ENCODE results near the gene L3MBTL4.
"Not testable (repeated sequence)": the region's sequence is repeated elsewhere in the genome, so short reads cannot be mapped to it uniquely, and the experiment has no call there.

L3MBTL4 gene

GRCh38 chr18:6115710-6116109 lies 299.0 kb downstream of the L3MBTL4 start:
- DNase-seq (ENCODE audit: low spot score) = no peak
- Mint-ChIP-seq H3K36me3 (ENCODE audit: low read depth) (no peaks in the 10 kb centered on the region), H3K4me1 (ENCODE audit: low read depth) (no peaks in the 10 kb centered on the region), H3K9me3 (no peaks in the 10 kb centered on the region), H3K4me3 (no peak overlapping the region), H3K27me3 (ENCODE audit: low read depth) (no peaks in the 10 kb centered on the region), H3K27ac (peak overlapping the region; percentile 9)

- Mint-ChIP-seq H3K27ac (no peak overlapping the region), H3K4me3 (no peak overlapping the region), H3K27me3 (ENCODE audit: low read depth) (no peaks in the 10 kb centered on the region), H3K4me1 (ENCODE audit: low read depth) (no peaks in the 10 kb centered on the region), H3K36me3 (ENCODE audit: low read depth) (no peaks in the 10 kb centered on the region), H3K9me3 (no peaks in the 10 kb centered on the region)
- DNase-seq (ENCODE audit: low spot score) = no peak
These were observed 301.1 kb downstream of the L3MBTL4 start for GRCh38 chr18:6113650-6114049.

- no peaks in the 10 kb centered on the region for H3K36me3 Mint-ChIP-seq (ENCODE audit: low read depth)
- no peak overlapping the region for H3K27ac Mint-ChIP-seq
- no peaks in the 10 kb centered on the region for H3K4me1 Mint-ChIP-seq (ENCODE audit: low read depth)
- H3K4me3 Mint-ChIP-seq = no peak overlapping the region
- H3K9me3 Mint-ChIP-seq = no peaks in the 10 kb centered on the region
- DNase-seq (ENCODE audit: low spot score) = no peak
- no peaks in the 10 kb centered on the region for H3K27me3 Mint-ChIP-seq (ENCODE audit: low read depth)
These were observed 303.0 kb downstream of the L3MBTL4 start for GRCh38 chr18:6111726-6112125.

GRCh38 chr18:6109743-6110142 lies 305.0 kb downstream of the L3MBTL4 start:
- Mint-ChIP-seq H3K9me3 (no peaks in the 10 kb centered on the region), H3K27me3 (ENCODE audit: low read depth) (no peaks in the 10 kb centered on the region), H3K27ac (no peak overlapping the region), H3K4me1 (ENCODE audit: low read depth) (no peaks in the 10 kb centered on the region), H3K4me3 (no peak overlapping the region), H3K36me3 (ENCODE audit: low read depth) (no peaks in the 10 kb centered on the region)
- no peak for DNase-seq (ENCODE audit: low spot score)

- no peak overlapping the region for H3K27ac Mint-ChIP-seq
- DNase-seq (ENCODE audit: low spot score) = no peak
- H3K27me3 Mint-ChIP-seq (ENCODE audit: low read depth) = no peaks in the 10 kb centered on the region
- no peaks in the 10 kb centered on the region for H3K9me3 Mint-ChIP-seq
- no peak overlapping the region for H3K4me3 Mint-ChIP-seq
- no peaks in the 10 kb centered on the region for H3K4me1 Mint-ChIP-seq (ENCODE audit: low read depth)
- H3K36me3 Mint-ChIP-seq (ENCODE audit: low read depth) = no peaks in the 10 kb centered on the region
These were observed 306.9 kb downstream of the L3MBTL4 start for GRCh38 chr18:6107794-6108193.

- no peak overlapping the region for H3K4me3 Mint-ChIP-seq
- H3K27me3 Mint-ChIP-seq (ENCODE audit: low read depth) = no peaks in the 10 kb centered on the region
- no peaks in the 10 kb centered on the region for H3K9me3 Mint-ChIP-seq
- H3K27ac Mint-ChIP-seq = no peak overlapping the region
- no peak for DNase-seq (ENCODE audit: low spot score)
- H3K36me3 Mint-ChIP-seq (ENCODE audit: low read depth) = no peaks in the 10 kb centered on the region
- no peaks in the 10 kb centered on the region for H3K4me1 Mint-ChIP-seq (ENCODE audit: low read depth)
These were observed 308.5 kb downstream of the L3MBTL4 start for GRCh38 chr18:6106091-6106685.

- Mint-ChIP-seq H3K4me3 (no peak overlapping the region), H3K4me1 (ENCODE audit: low read depth) (no peaks in the 10 kb centered on the region), H3K36me3 (ENCODE audit: low read depth) (no peaks in the 10 kb centered on the region), H3K27me3 (ENCODE audit: low read depth) (no peaks in the 10 kb centered on the region), H3K9me3 (no peaks in the 10 kb centered on the region), H3K27ac (no peak overlapping the region)
- no peak for DNase-seq (ENCODE audit: low spot score)
These were observed 311.0 kb downstream of the L3MBTL4 start for GRCh38 chr18:6103741-6104140.

- no peak overlapping the region for H3K27ac Mint-ChIP-seq
- no peaks in the 10 kb centered on the region for H3K36me3 Mint-ChIP-seq (ENCODE audit: low read depth)
- peaks cover 5% of the 10 kb centered on the region for H3K27me3 Mint-ChIP-seq (ENCODE audit: low read depth)
- H3K9me3 Mint-ChIP-seq = no peaks in the 10 kb centered on the region
- DNase-seq (ENCODE audit: low spot score) = no peak
- no peaks in the 10 kb centered on the region for H3K4me1 Mint-ChIP-seq (ENCODE audit: low read depth)
- H3K4me3 Mint-ChIP-seq = no peak overlapping the region
These were observed 318.0 kb downstream of the L3MBTL4 start for GRCh38 chr18:6096730-6097129.

- H3K27ac Mint-ChIP-seq = no peak overlapping the region
- H3K9me3 Mint-ChIP-seq = no peaks in the 10 kb centered on the region
- H3K4me1 Mint-ChIP-seq (ENCODE audit: low read depth) = peaks cover 4% of the 10 kb centered on the region
- DNase-seq (ENCODE audit: low spot score) = no peak
- H3K36me3 Mint-ChIP-seq (ENCODE audit: low read depth) = no peaks in the 10 kb centered on the region
- H3K27me3 Mint-ChIP-seq (ENCODE audit: low read depth) = no peaks in the 10 kb centered on the region
- no peak overlapping the region for H3K4me3 Mint-ChIP-seq
These were observed 326.3 kb downstream of the L3MBTL4 start for GRCh38 chr18:6088432-6088831.

- H3K4me1 Mint-ChIP-seq (ENCODE audit: low read depth) = peaks cover 4% of the 10 kb centered on the region
- H3K27me3 Mint-ChIP-seq (ENCODE audit: low read depth) = no peaks in the 10 kb centered on the region
- no peak overlapping the region for H3K4me3 Mint-ChIP-seq
- DNase-seq (ENCODE audit: low spot score) = no peak
- no peaks in the 10 kb centered on the region for H3K36me3 Mint-ChIP-seq (ENCODE audit: low read depth)
- no peak overlapping the region for H3K27ac Mint-ChIP-seq
- no peaks in the 10 kb centered on the region for H3K9me3 Mint-ChIP-seq
These were observed 328.0 kb downstream of the L3MBTL4 start for GRCh38 chr18:6086731-6087130.

- Mint-ChIP-seq H3K27me3 (ENCODE audit: low read depth) (no peaks in the 10 kb centered on the region), H3K9me3 (no peaks in the 10 kb centered on the region), H3K4me3 (no peak overlapping the region), H3K4me1 (ENCODE audit: low read depth) (no peaks in the 10 kb centered on the region), H3K27ac (no peak overlapping the region), H3K36me3 (ENCODE audit: low read depth) (no peaks in the 10 kb centered on the region)
- no peak for DNase-seq (ENCODE audit: low spot score)
These were observed 335.3 kb downstream of the L3MBTL4 start for GRCh38 chr18:6079406-6079805.

GRCh38 chr18:6078877-6079276 lies 335.8 kb downstream of the L3MBTL4 start:
- no peak overlapping the region for H3K4me3 Mint-ChIP-seq
- H3K27ac Mint-ChIP-seq = no peak overlapping the region
- no peaks in the 10 kb centered on the region for H3K4me1 Mint-ChIP-seq (ENCODE audit: low read depth)
- no peak for DNase-seq (ENCODE audit: low spot score)
- no peaks in the 10 kb centered on the region for H3K9me3 Mint-ChIP-seq
- no peaks in the 10 kb centered on the region for H3K36me3 Mint-ChIP-seq (ENCODE audit: low read depth)
- H3K27me3 Mint-ChIP-seq (ENCODE audit: low read depth) = no peaks in the 10 kb centered on the region

- not testable (repeated sequence) for H3K9me3 Mint-ChIP-seq; H3K4me3 Mint-ChIP-seq; DNase-seq (ENCODE audit: low spot score); H3K27ac Mint-ChIP-seq; H3K4me1 Mint-ChIP-seq (ENCODE audit: low read depth); H3K27me3 Mint-ChIP-seq (ENCODE audit: low read depth); H3K36me3 Mint-ChIP-seq (ENCODE audit: low read depth)
These were observed 342.3 kb downstream of the L3MBTL4 start for GRCh38 chr18:6072423-6072822.

- Mint-ChIP-seq H3K4me1 (ENCODE audit: low read depth) (no peaks in the 10 kb centered on the region), H3K27me3 (ENCODE audit: low read depth) (no peaks in the 10 kb centered on the region), H3K4me3 (no peak overlapping the region), H3K36me3 (ENCODE audit: low read depth) (no peaks in the 10 kb centered on the region), H3K27ac (no peak overlapping the region), H3K9me3 (peaks cover 2% of the 10 kb centered on the region)
- no peak for DNase-seq (ENCODE audit: low spot score)
These were observed 345.2 kb downstream of the L3MBTL4 start for GRCh38 chr18:6069539-6069938.

- no peaks in the 10 kb centered on the region for H3K27me3 Mint-ChIP-seq (ENCODE audit: low read depth)
- no peaks in the 10 kb centered on the region for H3K36me3 Mint-ChIP-seq (ENCODE audit: low read depth)
- H3K27ac Mint-ChIP-seq = no peak overlapping the region
- no peak for DNase-seq (ENCODE audit: low spot score)
- H3K4me3 Mint-ChIP-seq = no peak overlapping the region
- no peaks in the 10 kb centered on the region for H3K4me1 Mint-ChIP-seq (ENCODE audit: low read depth)
- H3K9me3 Mint-ChIP-seq = peaks cover 2% of the 10 kb centered on the region
These were observed 345.6 kb downstream of the L3MBTL4 start for GRCh38 chr18:6069103-6069502.
